Right ventricle myocardium inferior (tissue), 1 donor: ENCODE results near the gene COPB1. TPM values are rescaled to one million over a fixed set of nuclear protein-coding genes. Genes with fewer than 3 reads are reported as not detected.
A peak's percentile ranks its signal among the peaks of the same experiment; 100 is the strongest.

Experiments
- ATAC-seq: fragments of 200-7000 bp; cut with Tn5 transposase; one replicate; pipeline ENCODE4 v1.9.1; 2020; ENCODE audit warnings: mild to moderate bottlenecking, moderate library complexity
- DNase-seq: peaks from one replicate; pipeline ENCODE4 v3.0.0; 2021; ENCODE audit errors: missing footprints
- intact Hi-C: fragments of 100-400 bp; cut with DNase I; formaldehyde crosslinking; loops from one replicate; pipeline ENCODE4 v1.11.0; 2022
- total RNA-seq: library from RNA; stranded (reverse); fragmentation: NEBNext Ultra II Directional; extraction: Animal tissue kit (Norgen Biotek cat#: 25700); gene quantifications from one replicate; pipeline ENCODE4 v1.2.1, GENCODE V29; 2021
- donor health status: DM: no; HTN: yes; CAD: no; lungs with severe emphysema.

The COPB1 gene
- total RNA-seq, 1 donor from 2014 or later, result 42.1 TPM

DNA sequence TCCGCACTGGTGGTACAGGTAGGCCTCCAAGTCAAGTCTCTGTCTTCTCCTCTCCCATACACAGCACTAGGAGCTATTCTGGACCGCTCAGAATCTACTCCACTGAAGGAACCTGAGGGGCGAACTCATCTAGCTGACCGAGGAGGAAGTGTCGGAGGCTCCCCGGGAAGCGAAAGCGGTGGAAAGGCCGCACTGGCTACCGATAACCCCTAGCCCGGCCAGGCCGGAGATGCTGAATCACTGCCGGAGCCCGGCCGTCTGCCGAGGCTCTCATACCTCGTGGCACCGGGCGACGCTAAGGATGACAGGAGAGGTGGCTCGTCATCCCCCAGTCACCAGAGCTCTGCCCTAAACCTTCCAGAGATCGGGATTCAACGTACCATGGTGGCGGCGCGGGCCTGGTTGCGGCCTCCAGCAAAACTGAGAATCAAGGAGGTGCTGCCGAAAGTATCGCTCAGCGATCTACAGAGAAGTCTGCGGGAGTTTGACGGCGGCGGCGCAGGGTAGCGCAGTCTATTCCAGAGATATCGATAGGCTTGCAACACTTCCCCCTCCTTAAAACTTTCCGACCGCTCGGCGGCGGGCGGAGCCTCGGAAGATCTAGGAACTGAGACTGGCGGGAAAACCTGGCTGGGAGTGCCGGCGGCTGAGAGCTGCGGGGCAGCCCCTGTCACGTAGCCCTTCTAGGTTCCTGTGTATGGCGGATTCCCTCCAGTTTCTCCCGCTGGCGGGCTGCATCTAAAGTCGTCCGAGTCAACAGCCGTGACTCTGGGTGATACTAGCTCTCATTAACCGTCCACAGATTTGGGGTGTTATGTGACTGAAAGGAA is 20.5 kb upstream of the COPB1 start, which contains the start of gene PSMA1:
TSS of gene PSMA1 (minus strand) at position 470 of the 830 bp plus-strand sequence. CDS start at position 383, 87 bp downstream.
- ATAC-seq, result peak; percentile 99
- peak; percentile 97 for DNase-seq
- intact Hi-C loops, result loop anchor here (1.0 to 5.0 kb wide), 3 partner anchors 20 to 387 kb away; partner anchors contain the start of gene CYP2R1

DNA sequence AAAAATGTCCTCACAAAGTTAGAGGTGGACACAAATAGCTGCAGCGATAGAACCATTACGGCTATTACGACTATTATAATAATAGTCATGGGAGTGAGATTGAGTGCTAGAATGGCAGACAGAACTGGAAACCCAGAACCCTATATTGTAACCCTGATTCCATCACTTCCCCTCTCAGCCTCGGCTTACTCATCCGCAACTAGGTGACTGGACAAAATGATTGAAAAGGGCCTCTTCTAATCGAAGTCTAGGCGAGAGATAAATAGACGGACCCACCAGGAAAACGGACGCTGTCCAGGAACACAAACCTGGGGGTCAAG is 19.9 kb upstream of the COPB1 start:
- DNase-seq, result no peak
- no peak for ATAC-seq
- intact Hi-C loops, result no loop called here

DNA sequence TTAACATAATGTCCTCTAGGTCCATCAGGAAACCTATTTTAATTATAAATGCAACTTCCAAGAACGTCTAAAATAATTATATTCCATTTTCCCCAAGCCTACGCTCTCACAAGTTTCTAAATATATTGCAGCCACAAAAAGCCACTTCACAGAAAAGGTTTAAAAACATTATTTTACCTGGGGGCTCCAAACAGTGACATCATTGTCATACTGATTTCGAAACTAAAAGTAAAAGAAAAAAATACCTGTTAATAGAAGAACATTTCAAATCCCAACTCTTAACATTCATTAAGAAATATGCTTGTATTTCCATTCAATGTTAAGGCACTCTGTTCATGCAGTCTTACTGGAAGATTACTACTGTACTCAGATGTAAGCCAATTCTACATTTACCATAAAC is 19.2 kb upstream of the COPB1 start:
- ATAC-seq (no peak), DNase-seq (no peak)
- intact Hi-C loops, result no loop called here

DNA sequence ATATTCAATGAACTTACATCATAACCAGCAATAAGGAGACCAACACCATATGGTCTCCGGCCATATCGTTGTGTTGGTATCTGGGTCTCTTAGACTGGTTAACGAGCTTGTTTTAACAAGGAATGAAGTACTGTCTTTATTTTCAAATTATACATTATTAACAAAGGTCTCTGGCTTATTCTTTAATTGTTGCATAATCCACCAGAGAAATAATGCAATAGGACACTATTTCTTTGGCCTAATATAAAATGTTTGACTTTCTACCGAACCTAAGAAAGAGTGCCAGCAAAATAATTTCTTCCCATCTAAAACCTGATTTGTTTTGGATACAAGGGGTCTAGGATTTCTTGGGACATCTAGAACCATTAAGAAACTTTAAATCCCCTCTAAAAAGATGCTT is 14.2 kb upstream of the COPB1 start:
- DNase-seq (no peak), ATAC-seq (no peak)
- intact Hi-C loops, result no loop called here

DNA sequence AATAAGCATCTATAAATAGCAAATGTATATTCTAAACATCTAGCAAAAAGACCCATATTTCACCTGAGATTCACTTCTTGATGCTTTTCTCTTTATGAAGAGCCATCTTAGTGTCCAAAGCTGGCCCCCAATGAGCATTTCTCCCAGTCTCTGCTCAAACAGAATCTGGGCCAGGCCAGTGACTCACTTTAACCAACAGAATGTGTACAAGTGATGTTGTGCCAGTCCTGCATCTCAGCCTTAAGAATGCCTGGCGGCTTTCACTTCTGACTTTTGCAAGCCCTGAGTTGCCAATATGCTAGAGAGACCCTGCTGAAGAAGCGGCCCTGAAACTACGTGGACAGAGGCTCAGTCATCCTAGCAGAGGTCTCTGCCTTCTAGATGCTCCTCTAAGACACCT is 6.9 kb upstream of the COPB1 start:
- DNase-seq (no peak), ATAC-seq (no peak)
- intact Hi-C loops, result loop anchor here (5.0 kb wide), 1 partner anchor 39 kb away; no protein-coding TSS in a partner anchor

DNA sequence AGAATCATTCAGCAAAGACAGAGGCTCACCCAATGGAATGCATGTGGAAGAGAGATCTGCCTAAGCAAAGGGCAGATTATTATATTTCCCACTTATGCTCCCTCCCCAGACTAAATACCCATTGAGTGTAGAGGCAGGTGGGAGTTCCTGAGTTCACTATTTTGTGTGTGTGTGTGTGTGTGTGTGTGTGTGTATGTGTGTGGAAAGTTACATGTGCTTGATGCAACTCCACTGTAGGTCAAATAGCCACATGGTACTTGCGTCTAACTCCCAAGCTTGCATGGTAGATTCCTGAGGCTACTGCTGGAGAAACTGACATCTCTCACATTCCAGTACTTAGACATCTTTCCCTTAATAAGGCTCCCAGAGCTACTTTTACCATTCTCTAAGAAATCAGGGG is 3.4 kb upstream of the COPB1 start:
- intact Hi-C loops, result no loop called here
- ATAC-seq (no peak), DNase-seq (no peak)

DNA sequence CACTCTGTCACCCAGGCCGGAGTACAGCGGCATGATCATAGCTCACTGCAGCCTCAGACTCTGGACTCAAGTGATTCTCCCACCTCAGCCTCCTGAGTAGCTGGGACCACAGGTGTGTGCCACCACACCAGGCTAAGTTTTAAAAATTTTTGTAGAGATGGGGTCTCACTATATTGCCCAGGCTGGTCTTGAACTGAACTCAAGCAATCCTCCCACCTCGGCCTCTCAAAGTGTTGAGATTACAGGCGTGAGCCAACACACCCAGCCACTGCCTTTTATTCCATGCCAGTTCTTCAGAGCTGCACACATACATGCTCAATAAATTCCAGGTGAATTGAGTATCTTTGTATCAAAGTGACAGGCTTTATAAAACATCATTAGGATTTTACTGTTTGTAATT is 2.4 kb upstream of the COPB1 start:
- intact Hi-C loops, result no loop called here
- ATAC-seq (no peak), DNase-seq (no peak)

DNA sequence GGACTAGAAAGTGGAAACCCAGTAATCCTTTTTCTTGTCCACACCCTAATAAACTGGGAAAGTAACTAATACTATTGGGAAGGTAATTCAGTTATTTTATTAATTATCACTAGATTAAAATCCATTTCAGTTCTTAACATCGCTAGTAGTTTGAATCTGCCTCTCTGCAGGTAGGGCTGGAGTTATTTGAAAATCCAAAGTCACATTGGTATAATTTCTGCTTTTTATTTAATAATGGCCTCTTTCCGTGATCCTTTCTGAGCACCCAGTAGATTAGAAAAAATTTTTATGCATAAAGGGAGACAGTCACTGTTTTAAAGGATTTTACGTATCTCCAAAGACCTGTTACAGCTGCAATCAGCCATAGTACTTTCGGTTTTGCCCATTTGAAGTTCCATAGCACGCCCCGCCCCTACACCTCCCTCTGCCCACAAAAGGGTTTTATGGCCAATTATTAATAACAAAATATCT is 605 bp upstream of the COPB1 start:
- intact Hi-C loops, result loop anchor here (1.0 kb wide), 1 partner anchor 20 kb away; the partner anchor contains the start of gene PSMA1
- ATAC-seq (peak; percentile 69), DNase-seq (peak; percentile 73)

DNA sequence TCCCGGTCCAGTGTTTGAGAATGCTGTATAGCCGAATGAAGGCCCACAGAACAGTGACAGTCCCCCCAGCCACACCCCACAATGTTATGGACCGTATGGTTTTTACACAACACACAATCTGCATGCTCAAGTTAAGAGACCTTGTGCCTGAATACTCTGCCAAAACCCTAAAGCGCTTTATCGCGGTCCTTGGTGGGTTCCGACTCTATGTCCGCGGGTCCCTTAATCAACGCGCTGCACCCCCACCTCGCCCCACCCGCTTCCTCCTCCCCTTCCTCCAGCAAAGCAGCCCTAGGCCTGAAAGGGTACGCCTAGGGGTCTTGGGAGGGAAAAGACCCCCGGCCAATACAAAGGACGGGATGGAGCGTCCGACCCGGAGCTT is 442 bp downstream of the COPB1 start:
- ATAC-seq (peak; percentile 48), DNase-seq (no peak)
- intact Hi-C loops, result no loop called here

DNA sequence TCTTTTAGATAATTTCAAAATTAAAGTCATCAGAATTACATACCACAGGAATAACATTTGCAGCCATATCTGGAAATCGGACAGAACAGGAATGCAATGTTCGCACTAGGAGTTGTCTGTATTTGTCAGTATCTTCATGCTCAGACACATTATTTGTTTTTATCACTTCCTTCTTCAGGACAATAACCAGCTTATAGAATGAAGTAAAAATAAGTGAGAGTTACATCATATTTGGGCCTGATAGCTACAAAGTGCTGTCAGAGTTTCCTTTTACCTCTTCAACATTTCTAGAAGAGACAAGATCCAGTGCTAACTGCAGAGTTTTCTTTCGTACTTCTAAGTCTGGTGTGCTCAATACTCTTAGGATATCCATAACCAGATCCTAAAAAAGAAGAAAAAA is 18.9 kb downstream of the COPB1 start:
- ATAC-seq (no peak), DNase-seq (no peak)
- intact Hi-C loops, result no loop called here

DNA sequence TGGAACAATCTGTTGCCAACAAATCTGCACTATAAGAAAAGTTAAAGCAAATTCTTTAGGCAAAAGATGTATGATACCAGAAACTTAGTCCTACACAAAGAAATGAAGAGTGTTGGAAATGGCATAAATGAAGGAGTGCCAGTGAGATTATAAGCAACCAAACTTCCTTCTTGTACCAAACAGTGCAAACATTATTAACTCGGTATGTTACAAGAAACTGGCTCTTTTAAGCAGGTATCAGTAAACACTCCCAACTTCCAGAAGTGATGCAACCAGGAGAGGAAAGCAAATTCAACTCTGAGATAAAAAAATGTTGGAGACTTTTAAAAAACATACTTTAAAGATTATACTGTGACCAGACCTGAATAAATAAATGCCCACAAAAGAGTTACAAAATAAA is 28.5 kb downstream of the COPB1 start:
- ATAC-seq, result no peak
- intact Hi-C loops, result no loop called here
- no peak for DNase-seq

DNA sequence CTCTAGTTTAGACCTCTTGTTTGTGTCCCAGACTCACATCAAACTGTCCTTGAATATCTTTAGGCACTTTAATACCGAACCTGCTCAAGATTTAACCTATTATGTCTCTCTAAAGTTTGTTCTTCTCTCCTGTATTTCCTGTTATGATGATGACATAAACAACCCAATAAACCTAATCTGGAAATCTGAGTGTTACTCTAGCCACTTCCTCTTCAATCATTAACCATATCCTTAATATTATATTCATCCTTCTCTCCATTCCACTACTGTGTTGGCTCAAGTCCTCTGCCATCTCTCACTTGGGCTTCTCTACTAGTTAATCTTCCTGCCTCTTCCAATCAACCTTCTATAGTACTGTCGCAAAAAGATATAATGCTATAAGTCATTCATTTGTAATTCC is 36.0 kb downstream of the COPB1 start:
- intact Hi-C loops, result no loop called here
- ATAC-seq (no peak), DNase-seq (no peak)

DNA sequence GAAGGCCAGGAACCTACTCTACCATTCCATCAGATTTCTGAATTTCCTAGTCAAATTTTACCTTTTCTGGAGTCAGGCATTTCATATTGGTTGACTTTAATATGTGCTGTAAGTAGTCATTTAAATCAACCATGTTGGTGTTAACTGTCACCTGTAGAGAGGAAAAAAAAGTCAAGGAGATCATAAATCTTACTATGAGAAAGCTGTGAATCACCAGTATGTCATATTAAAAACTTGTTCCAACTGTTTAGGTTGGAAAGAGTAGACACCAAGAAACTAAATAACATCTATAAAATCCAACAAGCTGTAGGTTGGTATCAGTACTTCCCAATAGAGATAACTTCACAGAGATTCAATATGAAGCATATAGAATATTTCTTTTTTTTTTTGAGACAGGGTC is 39.5 kb downstream of the COPB1 start:
- no peak for DNase-seq
- intact Hi-C loops, result no loop called here
- no peak for ATAC-seq

DNA sequence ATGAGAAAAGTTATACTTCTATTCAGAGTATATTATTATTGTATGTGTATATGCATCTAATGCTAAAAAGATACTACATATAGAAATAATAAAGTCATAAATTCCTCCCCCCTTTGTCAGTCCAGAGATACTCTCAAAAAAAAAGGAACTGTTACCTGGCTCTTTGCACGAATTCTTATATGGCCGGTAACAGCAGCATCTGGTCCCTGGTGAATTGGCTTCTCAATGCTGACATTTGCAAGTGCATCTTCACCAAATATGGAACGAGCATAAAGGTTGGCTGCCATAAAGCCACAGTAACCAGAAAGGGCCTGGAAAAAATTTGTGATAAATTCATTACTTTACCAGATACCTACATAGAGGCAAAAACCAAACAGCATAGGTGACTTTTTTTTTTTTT is 41.2 kb downstream of the COPB1 start:
- DNase-seq (no peak), ATAC-seq (no peak)
- intact Hi-C loops, result loop anchor here (10.0 kb wide), 1 partner anchor 84 kb away; no protein-coding TSS in a partner anchor

DNA sequence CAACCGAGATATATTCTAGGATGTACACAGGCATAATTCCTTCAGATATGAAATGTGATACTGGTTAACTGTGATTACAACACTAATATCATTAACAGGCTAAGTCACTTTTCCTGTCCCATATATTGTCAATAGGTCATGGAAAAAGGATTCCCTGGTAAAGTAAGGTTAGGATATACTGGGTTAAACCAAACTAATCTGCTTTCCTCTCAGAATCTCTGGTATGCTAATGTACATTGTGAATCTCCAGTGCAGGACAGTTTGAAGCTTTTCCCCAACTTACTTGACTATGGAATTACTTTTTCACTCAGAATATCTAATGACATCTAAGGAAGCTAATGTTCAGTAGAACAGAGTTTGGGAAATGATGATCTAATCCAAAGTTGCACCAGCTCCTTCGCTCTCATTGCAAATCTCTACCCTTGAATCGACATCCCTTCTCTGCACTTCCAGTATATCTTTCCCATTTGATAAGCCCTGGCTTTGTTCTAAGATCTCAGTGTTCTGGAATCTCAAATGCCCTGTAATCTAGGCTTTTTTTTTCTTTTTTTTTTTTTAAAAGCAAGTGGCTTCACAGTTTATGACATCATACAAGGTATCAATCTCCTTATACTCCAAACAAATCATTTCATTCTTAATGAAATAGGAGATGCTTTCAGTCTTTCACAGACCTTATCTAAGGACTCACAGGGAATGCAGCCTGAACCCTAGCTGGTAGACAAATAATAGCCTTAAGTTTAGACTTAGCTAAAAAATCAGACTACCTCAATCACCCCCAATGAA is 43.8 kb downstream of the COPB1 start:
- DNase-seq, result no peak
- intact Hi-C loops, result loop anchor here (2.0 to 10.0 kb wide), 2 partner anchors 81 to 155 kb away; no protein-coding TSS in a partner anchor
- no peak for ATAC-seq

DNA sequence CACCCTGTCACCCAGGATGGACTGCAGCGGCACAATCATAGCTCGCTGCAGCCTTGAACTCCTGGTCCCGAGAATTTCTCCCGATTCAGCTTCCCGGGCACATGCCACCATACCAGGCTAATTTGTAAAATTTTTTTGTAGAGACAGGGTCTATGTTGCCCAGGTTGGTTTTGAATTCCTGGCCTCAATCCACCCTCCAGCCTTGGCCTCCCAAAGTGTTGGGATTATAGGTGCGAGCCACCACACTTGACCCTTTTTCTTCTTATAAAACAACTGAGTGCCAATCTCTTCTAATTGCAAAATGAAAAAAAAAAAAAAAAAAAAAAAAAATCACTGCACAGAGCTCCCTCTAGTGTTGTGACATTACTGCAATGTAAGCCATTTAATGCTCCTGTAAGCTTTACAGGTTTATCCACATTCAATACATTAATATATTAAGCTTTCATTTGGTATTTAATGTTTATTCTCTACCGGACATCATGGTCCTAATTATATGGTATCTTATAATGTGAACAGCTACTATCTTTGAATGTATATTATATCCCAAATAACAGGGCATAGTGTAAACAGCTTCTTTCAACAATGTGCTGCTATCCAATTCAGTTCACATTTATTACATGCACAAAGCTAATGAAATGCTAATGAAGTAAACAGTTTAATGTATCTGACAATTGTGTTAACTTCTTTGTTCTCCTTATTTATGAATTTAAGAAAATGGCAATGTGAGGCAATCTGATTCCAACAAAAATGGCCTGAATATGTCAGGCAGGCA is 44.6 kb downstream of the COPB1 start:
- peak; percentile 45 for ATAC-seq
- intact Hi-C loops, result loop anchor here (10.0 kb wide), 1 partner anchor 80 kb away; no protein-coding TSS in a partner anchor
- DNase-seq, result no peak

DNA sequence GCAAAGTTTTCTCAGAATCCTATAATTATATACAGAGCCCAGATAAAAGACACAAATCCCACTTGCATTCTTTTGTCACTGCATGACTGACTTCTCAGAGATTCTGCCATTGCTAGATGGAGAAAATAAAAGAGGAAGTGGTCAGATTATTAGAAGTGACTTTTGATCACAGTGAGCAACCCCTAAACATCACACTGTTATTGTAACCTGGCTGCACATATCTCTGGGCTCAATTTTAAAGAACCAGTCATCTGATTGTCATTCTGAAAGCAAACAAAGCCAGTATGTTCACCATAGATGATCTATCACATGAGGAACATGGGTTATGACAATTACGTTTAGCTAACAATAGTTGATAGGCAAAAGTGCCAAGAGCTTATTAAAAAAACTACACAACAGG is 47.8 kb downstream of the COPB1 start:
- intact Hi-C loops, result loop anchor here (10.0 kb wide), 1 partner anchor 77 kb away; no protein-coding TSS in a partner anchor
- DNase-seq (no peak), ATAC-seq (no peak)

DNA sequence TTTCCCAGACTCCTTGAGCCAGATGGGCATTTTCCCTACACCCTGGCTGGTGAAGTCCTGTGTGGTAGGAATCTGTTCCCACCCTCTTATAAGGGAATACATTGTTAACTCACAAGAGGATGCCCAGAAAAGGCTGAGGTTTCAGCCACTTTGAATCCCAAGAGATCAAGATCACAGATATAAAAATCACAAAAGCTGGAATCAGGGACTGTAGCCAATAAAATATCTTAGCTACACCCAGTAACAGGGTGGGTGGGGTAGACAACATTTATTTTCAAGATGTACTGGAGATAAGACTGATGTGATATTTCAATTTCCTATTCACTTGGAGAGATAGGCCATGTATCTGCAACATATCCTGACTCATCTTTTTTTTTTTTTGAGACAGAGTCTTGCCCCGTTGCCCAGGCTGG is 50.3 kb downstream of the COPB1 start:
- ATAC-seq (peak; percentile 31), DNase-seq (no peak)
- intact Hi-C loops, result no loop called here

DNA sequence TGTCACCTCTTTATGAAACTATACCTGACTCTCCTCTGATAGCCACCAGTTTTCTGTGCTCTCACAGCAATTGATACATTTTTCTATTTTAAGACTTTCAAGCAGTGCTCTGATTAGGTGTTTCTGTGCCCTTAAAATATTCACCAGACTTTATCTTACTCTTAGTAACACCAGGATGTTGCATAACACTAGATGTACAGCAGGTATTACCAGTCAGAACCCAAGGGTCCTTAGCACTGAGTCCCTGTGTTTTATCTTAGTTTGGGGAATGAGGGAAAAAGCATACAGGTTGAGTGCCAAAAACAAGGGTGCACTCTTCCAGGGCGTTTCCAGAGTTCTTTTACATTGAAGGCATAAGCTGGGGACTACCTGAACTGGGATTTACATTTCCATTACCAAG is 51.4 kb downstream of the COPB1 start:
- ATAC-seq, result no peak
- no peak for DNase-seq
- intact Hi-C loops, result no loop called here
